ENCODE results near the gene KCNAB1.

- no peak for TF ChIP-seq POLR2A (IDR thresholded peaks at IDR 0.05; ENCODE audit: low read length)
- no peak for TF ChIP-seq GATA1 (IDR thresholded peaks at IDR 0.05; ENCODE audit: low read depth, low read length)
Observed at GRCh38 chr3:156404217-156404616, 283.8 kb downstream of the KCNAB1 start.

Data from erythroblast (primary cell).